Calu3 (cell line): ENCODE measurements around the gene PFKFB4. TPM values are rescaled to one million over a fixed set of nuclear protein-coding genes. Genes with fewer than 3 reads are reported as not detected.

Experiments used
- BruUV-seq: library from RNA; stranded (reverse); fragments of 400-500 nt; replicated peaks from 2 replicates; lab custom pipeline; 2021; lab: Mats Ljungman, UMichigan
- CTCF ChIA-PET: fragments of 300-600 bp; sonication (Branson Sonifier 250); formaldehyde crosslinking; loops from one replicate; lab custom pipeline; 2022; ENCODE audit warnings: antibody characterized with exemption; lab: Charles Lee
- DNase-seq: peaks from one replicate; pipeline ENCODE4 v3.0.0; 2022
- H3K27ac Mint-ChIP-seq: one replicate; pipeline ENCODE4 v1.8.0; 2022; ENCODE audit warnings: mixed read lengths; ENCODE audit not compliant: unreplicated experiment
- H3K27me3 Mint-ChIP-seq: one replicate; pipeline ENCODE4 v1.8.0; 2022; ENCODE audit warnings: mixed read lengths; ENCODE audit not compliant: unreplicated experiment
- H3K36me3 Mint-ChIP-seq: one replicate; pipeline ENCODE4 v1.8.0; 2022; ENCODE audit warnings: mild to moderate bottlenecking, moderate library complexity, mixed read lengths; ENCODE audit not compliant: insufficient read depth, unreplicated experiment
- H3K4me1 Mint-ChIP-seq: one replicate; pipeline ENCODE4 v1.8.0; 2022; ENCODE audit warnings: mild to moderate bottlenecking, low read depth, mixed read lengths; ENCODE audit not compliant: unreplicated experiment
- H3K4me3 Mint-ChIP-seq: one replicate; pipeline ENCODE4 v1.8.0; 2022; ENCODE audit warnings: mild to moderate bottlenecking, low read depth, moderate library complexity, mixed read lengths; ENCODE audit not compliant: unreplicated experiment
- H3K9me3 Mint-ChIP-seq: one replicate; pipeline ENCODE4 v1.8.0; 2022; ENCODE audit warnings: low read depth, mixed read lengths; ENCODE audit not compliant: unreplicated experiment
- intact Hi-C: fragments of 100-400 bp; cut with micrococcal nuclease; formaldehyde crosslinking; loops from one replicate; pipeline ENCODE4 v1.10.0; 2022; ENCODE audit not compliant: unreplicated experiment
- total RNA-seq: library from RNA; stranded (reverse); gene quantifications from 2 replicates; pipeline ENCODE4 v1.2.3, GENCODE V29; 2022
- TF ChIP-seq, protein P1 (sequence below): fragments of 200-600 bp; IDR thresholded peaks from one replicate; pipeline ENCODE4 v1.8.0; 2022; ENCODE audit warnings: antibody characterized with exemption; ENCODE audit not compliant: unreplicated experiment

PFKFB4 gene
- total RNA-seq, 1 experiment from 2014 or later = 5.1 TPM

DNA sequence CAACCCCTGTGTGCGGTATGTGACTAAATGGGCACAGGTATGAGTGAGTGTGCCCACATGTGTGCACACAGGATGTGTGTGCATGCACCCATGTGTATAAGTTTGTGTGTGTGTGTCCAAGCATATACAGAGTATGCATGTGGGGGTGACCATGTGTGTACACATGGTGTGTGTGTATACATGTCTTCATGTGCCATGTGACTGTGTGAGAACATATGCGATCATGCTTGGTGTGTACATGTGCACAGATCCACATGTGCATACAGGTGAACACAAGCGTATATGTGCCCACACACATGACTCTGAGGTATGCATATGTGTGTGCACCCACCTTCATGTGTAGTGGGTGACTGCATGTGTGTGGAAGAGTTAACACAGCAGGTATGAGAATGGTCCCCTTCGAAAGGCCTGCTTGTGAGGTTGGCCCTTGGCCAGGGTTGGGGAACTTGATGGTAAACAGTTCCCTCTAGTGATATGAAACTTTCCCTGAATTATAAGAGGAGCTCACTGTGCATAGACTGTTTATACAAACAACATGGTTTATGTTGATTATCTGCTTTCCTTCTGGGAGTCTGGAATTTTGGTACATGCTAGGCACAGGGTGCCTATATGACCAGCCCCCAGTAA is 10.3 kb downstream of the PFKFB4 start:
- intact Hi-C loops = no loop called here

DNA sequence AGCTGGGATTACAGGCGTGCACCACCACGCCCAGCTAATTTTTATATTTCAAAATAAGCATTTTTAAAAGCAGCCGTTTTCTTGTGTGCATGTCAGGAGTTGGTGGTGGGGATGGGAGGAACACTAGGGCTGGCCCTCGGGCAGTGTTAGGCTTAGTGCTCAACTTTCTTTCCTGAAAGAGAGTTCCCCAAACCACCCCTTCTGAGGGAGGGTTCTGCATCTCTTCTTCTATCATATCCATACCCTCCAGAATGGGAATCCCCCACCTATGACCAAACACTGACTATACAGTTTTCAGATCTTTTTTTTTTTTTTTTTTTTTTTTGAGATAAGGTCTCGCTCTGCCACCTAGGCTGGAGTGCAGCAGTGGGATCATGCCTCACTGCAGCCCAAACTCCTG is 12.5 kb downstream of the PFKFB4 start:
- no peaks in the 10 kb centered on the region for H3K9me3 Mint-ChIP-seq
- BruUV-seq = no TSS peak
- CTCF ChIA-PET = interaction anchor here (0.7 kb wide), 1 partner anchor 25 kb away, joined by 4 read pairs; no protein-coding TSS in a partner anchor
- H3K4me1 Mint-ChIP-seq = no peaks in the 10 kb centered on the region
- H3K36me3 Mint-ChIP-seq = no peaks in the 10 kb centered on the region
- intact Hi-C loops = no loop called here
- H3K27me3 Mint-ChIP-seq = no peaks in the 10 kb centered on the region
- DNase-seq = no peak
- TF ChIP-seq, protein P1, sequence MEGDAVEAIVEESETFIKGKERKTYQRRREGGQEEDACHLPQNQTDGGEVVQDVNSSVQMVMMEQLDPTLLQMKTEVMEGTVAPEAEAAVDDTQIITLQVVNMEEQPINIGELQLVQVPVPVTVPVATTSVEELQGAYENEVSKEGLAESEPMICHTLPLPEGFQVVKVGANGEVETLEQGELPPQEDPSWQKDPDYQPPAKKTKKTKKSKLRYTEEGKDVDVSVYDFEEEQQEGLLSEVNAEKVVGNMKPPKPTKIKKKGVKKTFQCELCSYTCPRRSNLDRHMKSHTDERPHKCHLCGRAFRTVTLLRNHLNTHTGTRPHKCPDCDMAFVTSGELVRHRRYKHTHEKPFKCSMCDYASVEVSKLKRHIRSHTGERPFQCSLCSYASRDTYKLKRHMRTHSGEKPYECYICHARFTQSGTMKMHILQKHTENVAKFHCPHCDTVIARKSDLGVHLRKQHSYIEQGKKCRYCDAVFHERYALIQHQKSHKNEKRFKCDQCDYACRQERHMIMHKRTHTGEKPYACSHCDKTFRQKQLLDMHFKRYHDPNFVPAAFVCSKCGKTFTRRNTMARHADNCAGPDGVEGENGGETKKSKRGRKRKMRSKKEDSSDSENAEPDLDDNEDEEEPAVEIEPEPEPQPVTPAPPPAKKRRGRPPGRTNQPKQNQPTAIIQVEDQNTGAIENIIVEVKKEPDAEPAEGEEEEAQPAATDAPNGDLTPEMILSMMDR = no peak
- H3K4me3 Mint-ChIP-seq = no peak overlapping the region
- no peak overlapping the region for H3K27ac Mint-ChIP-seq

More for the DNA sequence above, 10.3 kb downstream of the PFKFB4 start:
- Mint-ChIP-seq H3K4me3 (no peak overlapping the region), H3K27ac (no peak overlapping the region), H3K4me1 (no peaks in the 10 kb centered on the region), H3K9me3 (no peaks in the 10 kb centered on the region), H3K27me3 (no peaks in the 10 kb centered on the region), H3K36me3 (no peaks in the 10 kb centered on the region)
- no TSS peak for BruUV-seq
- DNase-seq = no peak
- TF ChIP-seq, protein P1 = no peak
- CTCF ChIA-PET = interaction anchor here (0.6 kb wide), 1 partner anchor 110 kb away, joined by 3 read pairs; no protein-coding TSS in a partner anchor

DNA sequence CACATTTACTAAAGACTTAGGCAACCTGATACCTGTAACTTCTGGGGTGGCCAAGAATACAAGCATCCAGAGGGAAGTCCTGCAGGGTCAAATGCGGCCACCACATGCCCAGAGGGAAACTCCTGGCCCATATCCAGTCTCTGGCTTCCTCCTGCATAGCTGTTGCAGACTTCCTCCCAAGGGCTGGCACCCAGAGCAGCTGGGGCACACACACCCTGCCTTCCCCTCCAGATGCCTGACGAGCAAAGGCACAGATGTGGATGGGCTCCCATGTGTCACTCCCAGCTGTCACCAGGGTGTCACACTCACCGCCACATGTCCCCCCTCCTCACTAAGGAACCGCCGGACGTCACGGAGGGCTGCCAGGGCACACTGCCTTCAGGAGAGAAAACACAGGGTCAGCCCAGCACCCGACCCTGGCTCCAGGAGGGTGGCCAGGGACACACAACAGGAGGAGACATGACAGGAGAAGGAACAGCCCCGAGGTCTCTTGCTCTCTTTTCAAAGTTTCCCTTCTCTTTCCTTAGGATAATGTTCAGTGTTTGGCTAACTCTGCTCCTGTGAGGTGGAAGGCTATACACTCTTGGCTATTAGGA is 13.2 kb downstream of the PFKFB4 start:
- no peak overlapping the region for H3K4me3 Mint-ChIP-seq
- DNase-seq = no peak
- H3K9me3 Mint-ChIP-seq = no peaks in the 10 kb centered on the region
- no peaks in the 10 kb centered on the region for H3K36me3 Mint-ChIP-seq
- no TSS peak for BruUV-seq
- TF ChIP-seq, protein P1 = no peak
- no peak overlapping the region for H3K27ac Mint-ChIP-seq
- intact Hi-C loops = no loop called here
- CTCF ChIA-PET = interaction anchor here (1.6 kb wide), 1 partner anchor 8 kb away, joined by 5 read pairs; no protein-coding TSS in a partner anchor
- H3K4me1 Mint-ChIP-seq = no peaks in the 10 kb centered on the region
- H3K27me3 Mint-ChIP-seq = no peaks in the 10 kb centered on the region

DNA sequence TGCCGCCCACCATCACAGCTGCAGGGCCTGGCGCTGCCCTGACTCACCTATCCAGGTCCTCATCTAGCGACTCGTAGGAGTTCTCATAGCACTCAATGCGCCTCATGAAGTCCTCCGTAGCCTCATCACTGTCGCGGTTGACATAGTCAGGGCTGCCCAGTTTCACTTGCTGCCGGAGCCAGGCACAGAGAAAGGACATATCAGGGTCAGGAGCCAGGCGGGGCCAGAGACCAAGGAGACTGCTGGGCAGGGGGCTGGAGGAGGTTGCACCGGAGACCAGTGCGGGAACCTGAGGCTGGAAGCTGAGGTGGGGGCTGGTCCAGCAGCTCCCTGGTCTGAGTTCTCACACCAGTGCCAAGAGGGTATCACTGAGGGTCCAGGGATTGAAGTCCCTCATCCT is 18.2 kb downstream of the PFKFB4 start:
- CTCF ChIA-PET = no interaction called here

More for the DNA sequence above, 18.2 kb downstream of the PFKFB4 start:
- DNase-seq = no peak
- H3K27ac Mint-ChIP-seq = no peak overlapping the region
- no peaks in the 10 kb centered on the region for H3K4me1 Mint-ChIP-seq
- H3K27me3 Mint-ChIP-seq = no peaks in the 10 kb centered on the region
- H3K36me3 Mint-ChIP-seq = no peaks in the 10 kb centered on the region
- no TSS peak for BruUV-seq
- TF ChIP-seq, protein P1 = no peak
- intact Hi-C loops = no loop called here
- H3K4me3 Mint-ChIP-seq = no peak overlapping the region
- no peaks in the 10 kb centered on the region for H3K9me3 Mint-ChIP-seq
